K562 (cell line): Measurements from ENCODE around the gene BCAS1.

ENCODE experiments used
- BHLHE40 ChIP-seq: IDR thresholded peaks from 2 replicates; pipeline ENCODE4 v1.6.1; 2011; ENCODE audit warnings: low read length, improper control_type of control experiment
- BRF2 ChIP-seq: IDR thresholded peaks from 3 replicates; pipeline ENCODE4 v1.6.1; 2011; ENCODE audit warnings: borderline replicate concordance, mild to moderate bottlenecking; ENCODE audit not compliant: insufficient read length, insufficient read depth
- CCAR2 ChIP-seq: fragments of 200-400 bp; formaldehyde crosslinking; IDR thresholded peaks from 2 replicates; pipeline ENCODE4 v1.6.1; 2017; ENCODE audit warnings: mild to moderate bottlenecking, low read depth, low read length
- CTCF ChIP-seq, 3 experiments: IDR thresholded peaks in 2 of 3; conservative IDR thresholded peaks in 1 of 3; 2 replicates each; pipeline ENCODE4 v1.5.1; 2011 to 2012; ENCODE audit warnings: low read length in 3 of 3, mild to moderate bottlenecking in 3 of 3, control low read depth in 2 of 3, improper control_type of control experiment in 1 of 3, inconsistent platforms in 1 of 3, low read depth in 1 of 3, mixed read lengths in 1 of 3, moderate library complexity in 1 of 3; ENCODE audit not compliant: insufficient read depth in 2 of 3
- CUX1 ChIP-seq: fragments of 200-800 bp; sonication (Bioruptor generic); IDR thresholded peaks from 2 replicates; pipeline ENCODE4 v1.6.1; 2016; ENCODE audit warnings: missing genetic modification characterization, missing compliant biosample characterization
- NFIC ChIP-seq: fragments of 450-650 bp; IDR thresholded peaks from 2 replicates; pipeline ENCODE4 v1.6.1; 2017; ENCODE audit warnings: mild to moderate bottlenecking, inconsistent platforms
- POLR2A ChIP-seq: fragments of 450-650 bp; conservative IDR thresholded peaks from 2 replicates; pipeline ENCODE4 v1.6.1; 2016
- SP1 ChIP-seq: sonication (generic); formaldehyde crosslinking; IDR thresholded peaks from 2 replicates; pipeline ENCODE4 v1.8.1; 2022; ENCODE audit warnings: mild to moderate bottlenecking, missing genetic modification reagents
- U2AF2 ChIP-seq: fragments of 200-400 bp; formaldehyde crosslinking; optimal IDR thresholded peaks from 2 replicates; pipeline ENCODE3; 2017; ENCODE audit warnings: low read depth, mild to moderate bottlenecking, low read length
- ZNF133 ChIP-seq: fragments of 250-450 bp; sonication (Bioruptor Pico); IDR thresholded peaks from 2 replicates; pipeline ENCODE4 v1.4.0; 2020; ENCODE audit warnings: mild to moderate bottlenecking
- ZNF212 ChIP-seq: fragments of 450-650 bp; formaldehyde crosslinking; IDR thresholded peaks from 2 replicates; pipeline ENCODE4 v1.4.0; 2020; ENCODE audit warnings: mild to moderate bottlenecking
- TF ChIP-seq, protein P1 (sequence below): sonication (generic); formaldehyde crosslinking; IDR thresholded peaks from 2 replicates; pipeline ENCODE4 v1.5.0; 2020; ENCODE audit warnings: missing genetic modification reagents
- TF ChIP-seq, protein P2 (sequence below): sonication (generic); formaldehyde crosslinking; IDR thresholded peaks from 2 replicates; pipeline ENCODE4 v1.8.1; 2023; ENCODE audit warnings: mild to moderate bottlenecking, missing genetic modification reagents

- TF ChIP-seq CCAR2 (no peak), CTCF (IDR thresholded peaks at IDR 0.05 in 2 of 3, conservative IDR thresholded peaks at IDR 0.05 in 1 of 3; ENCODE audit: insufficient read depth in 2 of 3, low read depth in 1 of 3, low read length in 3 of 3) (no peak), POLR2A (no peak), CUX1 (CRISPR knock-in tag) (no peak), SP1 (CRISPR knock-in tag) (no peak), BRF2 (no peak), U2AF2 (no peak), NFIC (no peak), ZNF212 (CRISPR knock-in tag) (no peak), ZNF133 (CRISPR knock-in tag) (no peak), BHLHE40 (no peak)
- TF ChIP-seq, protein P1, sequence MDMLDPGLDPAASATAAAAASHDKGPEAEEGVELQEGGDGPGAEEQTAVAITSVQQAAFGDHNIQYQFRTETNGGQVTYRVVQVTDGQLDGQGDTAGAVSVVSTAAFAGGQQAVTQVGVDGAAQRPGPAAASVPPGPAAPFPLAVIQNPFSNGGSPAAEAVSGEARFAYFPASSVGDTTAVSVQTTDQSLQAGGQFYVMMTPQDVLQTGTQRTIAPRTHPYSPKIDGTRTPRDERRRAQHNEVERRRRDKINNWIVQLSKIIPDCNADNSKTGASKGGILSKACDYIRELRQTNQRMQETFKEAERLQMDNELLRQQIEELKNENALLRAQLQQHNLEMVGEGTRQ (CRISPR knock-in tag), result no peak
- TF ChIP-seq, protein P2, sequence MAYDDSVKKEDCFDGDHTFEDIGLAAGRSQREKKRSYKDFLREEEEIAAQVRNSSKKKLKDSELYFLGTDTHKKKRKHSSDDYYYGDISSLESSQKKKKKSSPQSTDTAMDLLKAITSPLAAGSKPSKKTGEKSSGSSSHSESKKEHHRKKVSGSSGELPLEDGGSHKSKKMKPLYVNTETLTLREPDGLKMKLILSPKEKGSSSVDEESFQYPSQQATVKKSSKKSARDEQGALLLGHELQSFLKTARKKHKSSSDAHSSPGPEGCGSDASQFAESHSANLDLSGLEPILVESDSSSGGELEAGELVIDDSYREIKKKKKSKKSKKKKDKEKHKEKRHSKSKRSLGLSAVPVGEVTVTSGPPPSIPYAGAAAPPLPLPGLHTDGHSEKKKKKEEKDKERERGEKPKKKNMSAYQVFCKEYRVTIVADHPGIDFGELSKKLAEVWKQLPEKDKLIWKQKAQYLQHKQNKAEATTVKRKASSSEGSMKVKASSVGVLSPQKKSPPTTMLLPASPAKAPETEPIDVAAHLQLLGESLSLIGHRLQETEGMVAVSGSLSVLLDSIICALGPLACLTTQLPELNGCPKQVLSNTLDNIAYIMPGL, result no peak
Observed at GRCh38 chr20:53939190-53939571, 131.2 kb downstream of the BCAS1 start.
